Esophagus muscularis mucosa (tissue), 4 donors: Measurements from ENCODE around the gene GNG7.

ENCODE experiments used
- CTCF ChIP-seq, 3 experiments: fragments of 200-600 bp in 2 of 3; fragments of 450-650 bp in 1 of 3; sonication (generic) in 2 of 3; IDR thresholded peaks; one replicate each; pipeline ENCODE4 v1.5.1; 2017 to 2019; ENCODE audit warnings: antibody characterized with exemption in 3 of 3, mild to moderate bottlenecking in 2 of 3, moderate library complexity in 1 of 3
- EP300 ChIP-seq: sonication (generic); formaldehyde crosslinking; IDR thresholded peaks from one replicate; pipeline ENCODE4 v1.6.1; 2017; ENCODE audit warnings: antibody characterized with exemption
- POLR2A ChIP-seq: fragments of 450-650 bp; IDR thresholded peaks from one replicate; pipeline ENCODE4 v1.6.1; 2017; ENCODE audit warnings: antibody characterized with exemption, moderate library complexity, mild to moderate bottlenecking, low read depth
- POLR2AphosphoS5 ChIP-seq, 2 donors: sonication (generic); formaldehyde crosslinking; IDR thresholded peaks; one replicate each; pipeline ENCODE4 v1.6.1; 2017; ENCODE audit warnings: antibody characterized with exemption in 2 of 2

GRCh38 chr19:2648528-2648937 is 54.0 kb downstream of the GNG7 start:
- TF ChIP-seq CTCF (IDR thresholded peaks at IDR 0.05): peak; percentile 83 to 96 (median 83)
- no peak for TF ChIP-seq POLR2A
- TF ChIP-seq POLR2AphosphoS5 (IDR thresholded peaks at IDR 0.05): peak; percentile 22 to 47
- no peak for TF ChIP-seq EP300
